SIG-M5 treated with dmso at 0.1 percent for 504 hours (cell line): Measurements from ENCODE around the gene KRT8.
"Not testable (repeated sequence)": the region's sequence is repeated elsewhere in the genome, so short reads cannot be mapped to it uniquely, and the experiment has no call there.

Experiments
- DNase-seq: peaks from one replicate; lab custom pipeline; 2025; ENCODE audit not compliant: unreplicated experiment; lab: John Stamatoyannopoulos, UW

Gene KRT8

DNA sequence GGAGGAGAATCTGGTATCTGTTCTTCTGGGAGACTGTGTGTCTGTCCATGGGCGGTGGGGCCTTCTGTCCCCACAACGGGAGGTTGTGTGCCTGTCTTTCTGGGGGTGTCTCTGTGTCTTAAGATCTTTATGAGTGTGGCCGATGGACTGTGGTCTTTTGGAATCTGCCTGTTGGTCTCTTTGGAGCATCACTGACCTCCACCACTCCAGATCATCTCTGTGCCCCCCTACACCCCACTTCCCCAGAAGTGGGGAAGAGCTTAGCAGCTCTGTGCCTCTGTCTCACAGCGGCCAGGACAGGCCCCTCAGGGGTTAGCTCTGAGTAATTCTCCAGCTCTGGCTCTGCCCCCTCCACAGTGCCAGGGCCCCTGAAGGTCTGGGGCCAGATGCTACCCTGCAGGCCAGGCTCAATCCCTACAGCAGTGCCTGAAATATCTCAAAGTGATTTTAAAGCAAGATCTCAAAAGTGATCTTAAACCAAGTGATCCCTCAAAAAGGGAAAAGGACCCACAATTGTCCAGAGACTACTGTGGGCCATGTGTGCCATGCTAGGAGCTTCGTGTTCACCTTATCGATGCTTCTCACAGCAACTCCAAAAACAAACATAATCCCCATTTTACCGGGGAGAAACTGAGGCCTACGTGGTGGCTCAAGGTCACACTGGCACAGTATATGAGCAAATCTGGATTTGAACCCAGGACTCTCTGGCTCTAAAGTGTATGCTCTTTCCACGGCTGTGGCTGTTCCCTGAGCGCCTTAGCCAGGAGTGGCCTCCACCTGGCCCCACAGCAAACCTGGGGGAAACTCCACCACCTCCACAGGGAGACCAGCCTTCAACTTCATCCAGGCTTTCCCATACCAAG is 30.1 kb downstream of the KRT8 start:
- no peak for DNase-seq

DNA sequence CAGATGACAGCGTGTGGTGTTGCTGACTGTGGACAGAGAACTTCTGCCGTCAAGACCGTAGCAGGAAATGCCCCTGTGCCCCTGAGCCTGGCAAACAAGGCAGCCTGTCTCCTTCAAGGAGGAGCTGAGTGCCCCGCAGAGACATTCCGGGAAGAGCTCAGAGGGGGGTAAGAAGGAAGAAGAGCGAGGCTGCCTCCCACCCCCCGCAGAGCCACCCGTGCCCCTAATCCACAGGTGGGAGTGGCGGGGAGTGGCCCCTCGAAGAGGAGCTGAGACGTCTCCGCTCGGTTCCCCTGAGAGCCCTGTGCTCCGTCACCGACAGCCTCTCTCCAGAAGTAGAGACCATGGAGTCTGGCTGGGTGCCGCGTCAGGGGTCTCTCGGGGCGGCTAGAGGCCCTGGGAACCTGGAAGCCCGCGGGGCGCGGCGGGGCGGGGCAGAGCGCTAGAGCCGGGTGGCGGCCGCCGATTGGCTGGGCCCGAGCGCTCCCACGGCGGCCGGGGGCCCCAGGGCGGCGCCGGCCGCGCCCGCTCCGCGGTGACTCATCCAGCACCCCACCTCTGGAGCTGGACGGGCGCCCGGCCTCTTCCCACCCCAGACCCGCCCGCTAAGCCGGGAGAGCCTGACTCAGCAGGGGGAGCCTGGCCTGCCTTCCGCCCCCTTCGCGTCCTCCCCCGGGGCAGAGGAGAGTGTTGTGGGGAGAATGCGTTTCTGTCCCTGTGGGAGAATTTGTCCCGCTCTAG is 30.9 kb downstream of the KRT8 start:
- peak; percentile 80 for DNase-seq

DNA sequence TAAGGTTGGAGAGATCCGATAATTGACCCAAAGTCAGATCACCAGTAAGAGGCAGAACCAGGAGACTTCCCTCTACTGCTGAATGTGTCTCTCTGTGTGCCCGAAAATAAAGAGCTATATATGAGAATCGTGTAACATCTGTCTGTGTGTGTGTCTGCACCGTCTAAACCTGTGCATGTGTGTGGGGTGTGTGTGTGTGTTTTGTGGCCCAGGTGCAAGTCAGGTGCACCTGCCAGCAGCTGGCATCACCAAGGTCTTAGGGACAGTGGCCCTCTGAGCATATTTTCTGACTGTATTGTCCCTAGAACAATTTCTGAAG is 31.4 kb downstream of the KRT8 start:
- no peak for DNase-seq

DNA sequence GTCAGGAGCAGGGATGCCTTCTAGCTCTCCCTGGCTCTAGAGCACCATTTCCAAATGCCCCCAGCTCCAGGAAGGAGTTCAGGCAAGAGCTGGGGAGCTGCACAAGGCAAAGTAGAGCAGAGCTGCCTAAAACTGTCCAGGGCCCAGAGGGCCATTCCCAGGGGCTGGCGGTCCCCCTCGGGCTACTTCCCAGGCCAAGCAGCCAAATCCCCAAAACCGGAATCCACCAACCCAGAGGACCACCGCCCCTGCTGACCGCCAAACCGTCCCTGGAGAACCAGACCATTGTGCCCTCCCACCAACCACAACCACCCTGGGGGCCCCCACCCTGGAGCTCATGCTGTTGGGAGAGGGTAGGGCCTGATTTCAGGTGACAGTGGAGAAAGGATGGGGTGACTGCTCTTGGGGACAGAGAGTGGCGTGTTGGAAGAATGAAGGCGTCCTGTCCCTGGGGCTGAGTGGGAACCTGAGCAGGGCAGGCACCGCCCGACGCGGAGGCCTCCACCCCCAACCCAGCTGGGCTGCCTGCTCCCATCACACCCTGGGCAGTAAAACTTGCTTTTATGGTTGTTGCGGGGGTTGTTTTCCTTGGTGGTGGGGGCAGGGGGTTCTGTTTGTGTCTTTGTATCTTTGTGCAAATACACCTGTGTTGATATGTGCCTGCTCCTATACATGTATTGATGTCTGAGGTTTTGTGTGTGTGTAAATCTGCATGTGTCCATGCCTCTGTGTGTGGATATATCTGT is 32.1 kb downstream of the KRT8 start:
- no peak for DNase-seq

DNA sequence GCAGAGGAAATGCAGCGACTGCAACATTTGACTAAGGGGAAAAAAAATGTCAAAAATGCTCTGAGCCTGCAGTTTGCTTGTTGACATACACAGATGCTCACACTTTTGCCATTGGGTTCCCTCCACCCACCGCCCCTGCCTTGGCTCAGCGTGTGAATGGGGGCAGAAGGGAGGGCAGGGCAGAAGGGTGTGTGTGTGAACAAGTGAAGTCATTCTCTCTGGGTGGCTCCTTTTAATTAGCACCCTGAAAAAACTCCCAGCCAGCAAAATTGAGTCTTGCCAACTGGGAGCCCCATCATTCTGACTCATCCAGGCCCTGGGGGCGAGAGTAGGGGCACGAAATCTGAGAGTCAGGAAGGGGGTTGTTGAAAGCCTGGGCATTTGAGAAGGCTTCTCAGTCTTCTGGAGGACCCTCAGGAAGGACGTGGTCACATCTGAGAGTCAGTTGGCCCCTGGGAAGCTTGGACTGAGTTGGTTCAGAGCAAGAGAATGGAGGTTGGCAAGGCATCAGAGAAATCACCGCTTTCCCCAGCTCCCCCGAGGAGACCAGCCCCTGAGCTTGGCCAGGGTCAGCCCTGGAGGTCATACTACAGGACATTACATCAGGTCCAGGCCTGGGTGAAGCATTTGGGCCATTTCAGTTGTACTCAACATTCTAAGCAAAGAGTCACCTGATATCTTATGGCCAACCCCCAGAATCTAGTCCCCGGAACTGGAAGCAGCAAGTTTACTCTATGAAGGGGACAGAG is 33.4 kb downstream of the KRT8 start:
- peak; percentile 68 for DNase-seq

DNA sequence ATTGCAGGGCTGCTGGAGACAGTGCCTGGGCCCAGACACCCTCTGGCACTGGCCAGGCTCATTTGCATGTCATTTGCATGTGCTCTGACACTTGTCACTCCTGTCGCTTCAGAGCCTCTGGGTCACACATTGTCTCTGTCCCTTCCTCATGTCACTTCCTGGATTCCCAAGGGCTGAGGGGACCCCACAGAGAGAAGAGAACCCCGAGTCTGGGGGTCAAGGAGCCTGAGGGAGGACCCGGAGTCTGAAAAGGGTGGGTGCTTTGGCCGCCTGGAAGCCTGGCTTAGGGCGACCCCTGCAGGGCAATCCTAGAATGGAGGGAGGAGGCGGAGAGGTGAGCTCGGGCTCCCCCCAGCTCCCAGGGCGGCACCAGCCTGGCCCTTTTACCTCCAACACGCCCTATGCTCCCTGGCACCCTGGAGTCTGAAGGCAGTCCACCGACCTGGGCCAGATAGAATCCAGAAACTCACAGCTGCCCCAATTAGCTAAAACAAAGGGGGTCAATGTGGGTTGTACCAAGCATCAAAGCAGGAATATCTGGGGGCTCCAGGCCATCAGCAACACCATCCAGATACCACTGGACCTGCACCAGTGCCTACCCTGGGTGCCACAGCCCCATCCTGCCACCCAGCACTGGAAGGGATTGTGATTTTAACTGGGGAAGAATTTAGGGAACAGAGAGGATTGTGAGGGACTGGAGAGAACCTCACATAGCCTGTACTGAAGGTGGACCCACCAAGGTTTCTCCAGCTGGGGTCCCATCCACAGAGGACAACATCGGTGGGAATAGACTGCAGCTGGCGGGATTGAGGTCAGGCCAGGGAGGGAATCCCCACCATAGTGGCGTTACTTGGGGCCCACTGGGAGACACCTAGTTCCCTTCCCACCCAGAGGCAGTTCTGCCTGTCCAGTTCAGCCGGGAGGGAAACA is 34.2 kb downstream of the KRT8 start:
- DNase-seq = peak; percentile 35

DNA sequence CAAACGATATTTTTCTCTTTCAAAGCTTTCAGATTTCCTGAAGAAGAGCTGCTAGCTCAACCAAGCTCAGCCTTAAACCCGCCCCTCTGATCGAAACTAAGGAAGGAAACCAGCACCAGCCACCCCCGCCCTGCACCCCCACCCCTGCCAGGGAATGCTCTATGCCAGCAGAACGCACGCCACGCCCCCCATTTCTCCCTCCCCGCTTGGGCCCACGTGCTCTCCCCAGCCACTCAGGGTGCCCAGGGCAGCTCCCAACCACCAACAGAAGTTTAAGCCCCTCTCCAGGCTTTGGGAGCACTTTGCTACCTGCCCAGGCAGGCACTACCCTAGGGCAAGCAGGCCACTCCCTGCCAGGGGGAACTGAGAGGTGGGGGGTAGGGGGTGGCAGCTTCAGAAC is 37.2 kb downstream of the KRT8 start:
- DNase-seq = no peak

DNA sequence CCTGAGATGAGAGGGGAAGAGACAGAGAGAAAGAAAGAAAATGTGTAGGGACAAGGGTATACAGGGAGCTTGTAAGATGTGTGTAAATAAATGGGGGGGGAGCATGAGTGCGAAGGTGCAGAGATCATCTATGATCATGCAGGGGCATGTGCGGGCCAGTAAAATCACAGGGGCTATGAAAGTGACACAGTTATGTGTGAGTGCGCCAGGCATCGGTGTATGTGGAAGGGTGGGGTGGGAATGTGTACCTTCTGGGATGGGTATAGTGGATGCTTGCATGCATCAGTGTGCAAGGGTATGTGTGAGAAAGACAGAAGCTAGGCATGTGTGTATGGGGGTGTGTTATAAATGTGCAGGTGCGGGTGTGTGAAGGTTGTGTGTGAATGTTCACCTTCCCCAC is 37.7 kb downstream of the KRT8 start:
- no peak for DNase-seq

DNA sequence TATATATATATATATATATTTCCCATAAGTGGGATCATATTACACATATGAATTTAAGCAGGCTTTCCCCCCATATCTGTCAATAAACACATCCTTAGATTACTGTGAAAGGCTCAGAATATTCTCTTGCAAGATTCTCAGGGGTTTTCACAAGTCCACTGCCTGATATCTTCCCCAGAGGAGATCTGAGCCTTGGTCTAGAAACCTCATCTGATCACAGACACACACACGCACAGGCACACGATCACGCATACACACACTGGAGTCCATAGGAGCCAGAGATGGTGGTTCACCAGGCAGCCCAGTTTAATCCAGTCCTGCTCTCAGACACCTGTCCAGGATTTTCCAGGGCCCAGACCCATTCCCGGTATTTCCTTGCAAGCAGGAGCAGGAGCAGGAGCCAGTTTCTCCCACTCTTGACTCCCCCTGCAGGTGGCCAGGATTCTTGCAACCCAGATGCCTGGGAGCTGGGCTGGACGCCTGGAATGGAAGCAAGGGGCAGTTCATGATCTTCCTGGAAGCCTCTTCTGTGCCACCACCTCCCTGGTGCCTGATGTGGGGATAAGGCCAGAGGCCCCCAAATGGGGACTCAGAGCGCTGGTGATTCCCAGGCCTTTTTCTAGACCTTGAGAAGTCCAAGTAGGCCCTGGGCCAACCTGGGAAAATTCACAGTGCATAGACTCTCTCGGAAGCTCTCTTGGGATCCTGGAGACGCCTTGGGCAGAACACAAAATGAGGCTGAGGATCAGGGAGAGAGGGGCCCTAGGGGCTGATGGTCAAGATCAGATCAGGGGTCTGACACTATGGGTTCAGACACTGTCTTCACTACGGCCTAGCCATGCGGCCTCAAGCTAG is 39.6 kb downstream of the KRT8 start:
- peak; percentile 49 for DNase-seq

DNA sequence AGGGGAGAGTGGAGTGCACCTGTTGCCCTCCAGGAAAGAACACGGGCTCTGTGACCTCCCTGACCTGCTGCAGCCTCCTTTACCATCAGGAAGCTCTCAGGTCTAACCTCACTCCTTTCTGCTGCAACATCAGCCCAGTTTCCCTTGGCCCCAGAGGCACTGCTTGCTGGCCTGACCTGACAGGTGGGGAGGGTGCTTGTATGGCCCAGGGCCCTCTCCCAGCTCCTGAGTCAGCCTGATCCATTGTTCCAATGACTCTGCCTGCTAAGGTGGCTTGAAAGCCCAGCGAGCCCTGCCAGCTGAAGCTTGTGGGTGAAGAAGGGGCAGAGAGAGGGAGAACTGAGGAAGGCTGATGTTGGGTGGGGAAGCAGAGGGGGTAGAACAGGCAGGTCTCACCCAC is 42.9 kb downstream of the KRT8 start:
- no peak for DNase-seq

DNA sequence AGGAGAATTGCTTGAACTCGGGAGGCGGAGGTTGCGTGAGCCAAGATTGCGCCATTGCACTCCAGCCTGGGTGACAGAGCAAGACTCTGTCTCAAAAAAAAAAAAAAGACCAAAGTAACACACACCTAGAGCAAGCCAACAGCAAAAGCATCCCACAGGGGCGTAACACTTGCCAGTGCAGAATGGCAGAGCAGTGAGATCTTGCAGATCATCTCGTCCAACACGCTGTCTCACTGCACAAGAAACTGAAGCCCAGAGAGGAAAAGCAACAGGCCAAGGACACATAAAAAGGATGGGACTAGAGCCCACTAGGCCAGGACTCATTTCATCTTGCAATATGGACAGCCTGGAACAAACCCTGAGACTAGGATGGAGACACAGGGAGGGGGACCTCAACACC is 43.4 kb downstream of the KRT8 start:
- DNase-seq = no peak

DNA sequence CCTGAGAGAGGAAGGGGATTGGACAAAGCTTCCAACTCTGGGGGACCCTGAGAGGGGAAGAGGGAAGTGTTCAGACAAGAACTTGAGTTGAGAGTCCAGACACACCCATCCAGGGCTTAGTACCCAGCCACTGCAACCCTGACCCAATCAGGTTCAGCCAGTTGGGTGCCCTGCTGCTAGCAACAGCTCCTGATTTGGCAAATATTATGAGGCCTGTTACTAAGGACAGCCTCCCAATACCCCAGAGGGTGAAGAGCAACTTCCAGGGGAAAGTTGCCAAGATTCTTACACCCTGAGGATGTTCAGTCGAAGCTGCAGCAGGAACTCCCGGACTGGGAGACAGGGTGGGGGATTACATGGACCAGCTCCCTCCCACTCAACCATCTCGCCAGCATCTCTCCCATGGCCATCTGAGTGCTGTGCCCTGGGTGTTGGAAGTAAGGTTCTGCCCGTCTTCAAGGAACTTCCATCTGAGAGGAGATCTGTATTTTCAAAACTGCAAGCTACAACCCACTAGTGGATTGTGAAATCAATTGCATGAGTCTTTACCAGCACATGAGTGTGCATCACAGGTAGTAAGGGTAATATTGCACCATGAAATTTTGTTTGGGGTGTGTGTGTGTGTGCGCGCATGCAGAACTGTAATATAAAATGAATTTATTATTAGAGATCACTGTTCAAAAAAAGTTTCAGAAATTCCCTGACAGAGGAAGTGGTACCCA is 44.6 kb downstream of the KRT8 start:
- DNase-seq = peak; percentile 60

DNA sequence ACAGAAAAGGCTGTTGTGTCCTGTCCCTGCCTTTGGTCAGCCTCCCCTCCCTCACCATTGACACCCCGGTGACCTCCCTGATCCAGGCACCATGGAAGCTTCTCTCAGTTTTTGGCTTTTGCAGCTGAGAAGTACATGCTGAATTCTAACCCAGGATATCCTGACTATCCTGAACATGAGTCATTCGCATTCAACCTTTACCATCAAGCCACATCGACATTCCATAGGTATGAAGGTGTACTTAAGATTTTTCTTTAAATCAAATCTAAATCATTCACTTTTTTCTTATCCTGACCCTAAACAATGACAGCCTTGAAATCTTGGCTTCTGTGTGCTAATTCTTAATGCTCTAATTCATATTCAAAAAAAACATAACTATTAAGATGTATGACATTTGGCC is 47.4 kb downstream of the KRT8 start:
- no peak for DNase-seq

DNA sequence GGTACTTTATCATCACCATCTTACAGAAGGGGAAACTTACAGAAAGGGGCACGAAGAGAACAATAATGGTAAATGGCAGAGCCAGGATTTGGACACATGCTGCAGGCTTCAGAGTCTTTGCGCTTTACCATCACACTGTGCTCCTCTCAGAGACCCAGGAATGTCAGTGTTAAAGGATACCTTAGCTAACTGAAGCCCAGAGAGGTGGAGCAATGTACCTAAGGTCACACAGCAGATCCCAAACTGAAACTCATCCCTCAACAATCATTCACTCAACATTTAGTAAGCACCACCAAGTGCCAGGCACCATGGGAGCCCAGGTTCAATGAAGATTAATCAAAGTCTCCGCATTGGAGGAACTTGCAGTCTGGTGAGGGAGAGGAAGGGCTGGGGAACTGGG is 48.1 kb downstream of the KRT8 start:
- no peak for DNase-seq

DNA sequence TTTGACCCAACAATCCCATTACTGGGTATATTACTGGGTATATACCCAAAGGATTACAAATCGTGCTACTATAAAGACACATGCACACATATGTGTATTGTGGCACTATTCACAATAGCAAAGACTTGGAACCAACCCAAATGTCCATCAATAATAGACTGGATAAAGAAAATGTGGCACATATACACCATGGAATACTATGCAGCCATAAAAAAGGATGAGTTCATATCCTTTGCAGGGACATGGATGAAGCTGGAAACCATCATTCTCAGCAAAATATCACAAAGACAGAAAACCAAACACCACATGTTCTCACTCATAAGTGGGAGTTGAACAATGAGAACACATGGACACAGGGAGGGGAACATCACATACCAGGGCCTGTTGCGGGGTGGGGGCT is 48.8 kb downstream of the KRT8 start:
- not testable (repeated sequence) for DNase-seq

DNA sequence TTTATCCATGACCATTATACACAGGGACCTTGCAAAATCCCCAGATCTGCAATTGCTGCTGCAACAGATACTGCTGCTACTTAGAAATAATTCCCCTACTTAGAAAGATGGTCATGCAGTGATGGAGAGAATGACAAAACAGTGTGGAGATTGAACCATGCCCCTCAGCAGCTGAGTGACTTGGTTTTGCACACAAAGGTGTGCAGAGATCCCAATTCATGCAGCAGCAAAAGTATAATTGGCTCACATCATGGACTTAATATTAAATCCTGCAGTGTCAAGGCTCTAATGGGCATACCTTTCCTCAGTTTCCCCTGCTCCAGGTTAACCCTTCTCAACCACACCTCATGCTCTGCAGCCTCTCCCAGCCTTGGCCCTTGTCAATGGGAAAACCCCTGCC is 53.1 kb downstream of the KRT8 start:
- no peak for DNase-seq

DNA sequence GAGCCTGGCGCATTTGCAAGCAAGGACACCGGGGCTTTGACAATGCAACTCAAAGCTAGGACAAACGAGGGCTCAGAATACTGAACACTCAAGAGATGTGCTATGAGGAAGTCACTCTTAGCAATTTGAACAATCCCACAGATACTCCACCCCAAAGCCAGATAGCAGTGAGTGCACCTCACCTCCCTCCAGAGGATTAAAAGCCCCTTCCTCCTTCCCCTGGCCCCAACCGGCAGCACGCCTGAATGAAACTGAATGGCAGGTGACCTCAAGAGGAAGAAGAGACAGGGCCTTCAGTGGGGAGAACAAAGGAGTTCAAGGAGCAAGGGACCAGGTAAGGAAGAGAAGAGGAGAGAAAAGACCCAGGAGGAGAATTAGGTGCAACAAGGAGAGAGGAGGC is 54.2 kb downstream of the KRT8 start:
- no peak for DNase-seq

DNA sequence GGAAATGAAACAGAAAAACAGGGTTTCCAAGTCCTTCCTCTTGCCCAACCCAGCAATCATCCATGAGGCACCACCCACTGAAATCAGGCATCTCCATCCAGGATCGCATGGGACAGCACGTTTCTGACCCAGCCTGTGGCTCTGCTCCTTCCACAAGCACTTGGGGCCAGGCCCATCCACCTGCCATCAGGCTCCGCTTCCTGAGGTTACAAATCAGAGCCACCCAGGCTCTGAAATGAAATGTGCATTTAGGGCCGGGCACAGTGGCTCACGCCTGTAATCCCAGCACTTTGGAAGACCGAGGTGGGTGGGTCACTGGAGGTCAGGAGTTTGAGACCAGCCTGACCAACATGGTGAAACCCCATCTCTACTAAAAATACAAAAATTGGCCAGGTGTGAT is 55.4 kb downstream of the KRT8 start:
- DNase-seq = no peak
